ENCODE data around the gene ANKRD9.

ANKRD9 gene

GRCh38 chr14:102517392-102518062, 8.0 kb upstream of the ANKRD9 start:
- no peaks in the 10 kb centered on the region for H3K4me1 ChIP-seq (ENCODE audit: insufficient read depth, low read length)
- peak overlapping the region; percentile 62; the same call in 1 of the 2 replicates for H3K4me3 ChIP-seq (ENCODE audit: low read length)
- H3K9me3 ChIP-seq (ENCODE audit: insufficient read depth, low read depth, low read length), result no peaks in the 10 kb centered on the region
- peak overlapping the region; percentile 58; the same call in 1 of the 2 replicates for H3K9ac ChIP-seq (ENCODE audit: low read depth, low read length)
- peaks cover 15% of the 10 kb centered on the region; the same call in 1 of the 2 replicates for H3K27me3 ChIP-seq (ENCODE audit: insufficient read depth, low read length)
- H3K36me3 ChIP-seq (ENCODE audit: insufficient read depth, low read depth, low read length), result no peaks in the 10 kb centered on the region
- no peak overlapping the region for H3K27ac ChIP-seq (ENCODE audit: low read length)

GRCh38 chr14:102516531-102517391, 7.2 kb upstream of the ANKRD9 start:
- Histone ChIP-seq H3K4me1 (ENCODE audit: insufficient read depth, low read length) (no peaks in the 10 kb centered on the region), H3K36me3 (ENCODE audit: insufficient read depth, low read depth, low read length) (no peaks in the 10 kb centered on the region), H3K9ac (ENCODE audit: low read depth, low read length) (peak overlapping the region; percentile 58; the same call in 1 of the 2 replicates), H3K4me3 (ENCODE audit: low read length) (peak overlapping the region; percentile 62), H3K27me3 (ENCODE audit: insufficient read depth, low read length) (peaks cover 15% of the 10 kb centered on the region; the same call in 1 of the 2 replicates), H3K27ac (ENCODE audit: low read length) (no peak overlapping the region), H3K9me3 (ENCODE audit: insufficient read depth, low read depth, low read length) (no peaks in the 10 kb centered on the region)

- H3K27ac ChIP-seq (ENCODE audit: low read length), result no peak overlapping the region
- H3K36me3 ChIP-seq (ENCODE audit: insufficient read depth, low read depth, low read length), result no peaks in the 10 kb centered on the region
- H3K27me3 ChIP-seq (ENCODE audit: insufficient read depth, low read length), result peaks cover 15% of the 10 kb centered on the region; the same call in 1 of the 2 replicates
- H3K9ac ChIP-seq (ENCODE audit: low read depth, low read length), result no peak overlapping the region
- no peaks in the 10 kb centered on the region; the same call in 1 of the 2 replicates for H3K4me1 ChIP-seq (ENCODE audit: insufficient read depth, low read length)
- H3K9me3 ChIP-seq (ENCODE audit: insufficient read depth, low read depth, low read length), result no peaks in the 10 kb centered on the region
- no peak overlapping the region for H3K4me3 ChIP-seq (ENCODE audit: low read length)
Observed at GRCh38 chr14:102514987-102515733, 5.6 kb upstream of the ANKRD9 start.

- no peaks in the 10 kb centered on the region for H3K36me3 ChIP-seq (ENCODE audit: insufficient read depth, low read depth, low read length)
- H3K27me3 ChIP-seq (ENCODE audit: insufficient read depth, low read length), result peaks cover 15% of the 10 kb centered on the region; the same call in 1 of the 2 replicates
- H3K4me3 ChIP-seq (ENCODE audit: low read length), result no peak overlapping the region
- H3K27ac ChIP-seq (ENCODE audit: low read length), result no peak overlapping the region
- no peak overlapping the region for H3K9ac ChIP-seq (ENCODE audit: low read depth, low read length)
- H3K4me1 ChIP-seq (ENCODE audit: insufficient read depth, low read length), result no peaks in the 10 kb centered on the region; the same call in 1 of the 2 replicates
- no peaks in the 10 kb centered on the region for H3K9me3 ChIP-seq (ENCODE audit: insufficient read depth, low read depth, low read length)
Observed at GRCh38 chr14:102513899-102514772, 4.6 kb upstream of the ANKRD9 start.

GRCh38 chr14:102512793-102513300, 3.3 kb upstream of the ANKRD9 start:
- Histone ChIP-seq H3K4me1 (ENCODE audit: insufficient read depth, low read length) (peaks cover 5% of the 10 kb centered on the region), H3K36me3 (ENCODE audit: insufficient read depth, low read depth, low read length) (no peaks in the 10 kb centered on the region), H3K9ac (ENCODE audit: low read depth, low read length) (no peak overlapping the region), H3K9me3 (ENCODE audit: insufficient read depth, low read depth, low read length) (no peaks in the 10 kb centered on the region), H3K27me3 (ENCODE audit: insufficient read depth, low read length) (peaks cover 5% of the 10 kb centered on the region; the same call in 1 of the 2 replicates), H3K4me3 (ENCODE audit: low read length) (no peak overlapping the region), H3K27ac (ENCODE audit: low read length) (no peak overlapping the region)

GRCh38 chr14:102511538-102511937, 2.0 kb upstream of the ANKRD9 start:
- Histone ChIP-seq H3K36me3 (ENCODE audit: insufficient read depth, low read depth, low read length) (peaks cover 2% of the 10 kb centered on the region; the same call in 1 of the 2 replicates), H3K9ac (ENCODE audit: low read depth, low read length) (no peak overlapping the region), H3K4me1 (ENCODE audit: insufficient read depth, low read length) (peaks cover 5% of the 10 kb centered on the region), H3K9me3 (ENCODE audit: insufficient read depth, low read depth, low read length) (no peaks in the 10 kb centered on the region), H3K27me3 (ENCODE audit: insufficient read depth, low read length) (no peaks in the 10 kb centered on the region), H3K27ac (ENCODE audit: low read length) (no peak overlapping the region), H3K4me3 (ENCODE audit: low read length) (no peak overlapping the region)

- Histone ChIP-seq H3K9ac (ENCODE audit: low read depth, low read length) (peak overlapping the region; percentile 53; the same call in 1 of the 2 replicates), H3K27ac (ENCODE audit: low read length) (no peak overlapping the region), H3K4me3 (ENCODE audit: low read length) (peak overlapping the region; percentile 75), H3K4me1 (ENCODE audit: insufficient read depth, low read length) (peaks cover 5% of the 10 kb centered on the region), H3K36me3 (ENCODE audit: insufficient read depth, low read depth, low read length) (peaks cover 9% of the 10 kb centered on the region), H3K27me3 (ENCODE audit: insufficient read depth, low read length) (no peaks in the 10 kb centered on the region), H3K9me3 (ENCODE audit: insufficient read depth, low read depth, low read length) (no peaks in the 10 kb centered on the region)
Observed at GRCh38 chr14:102510616-102511520, 1.3 kb upstream of the ANKRD9 start.

- H3K9ac ChIP-seq (ENCODE audit: low read depth, low read length), result peak overlapping the region; percentile 70; the same call in 1 of the 2 replicates
- peaks cover 5% of the 10 kb centered on the region for H3K4me1 ChIP-seq (ENCODE audit: insufficient read depth, low read length)
- peak overlapping the region; percentile 84 for H3K4me3 ChIP-seq (ENCODE audit: low read length)
- no peaks in the 10 kb centered on the region for H3K27me3 ChIP-seq (ENCODE audit: insufficient read depth, low read length)
- H3K9me3 ChIP-seq (ENCODE audit: insufficient read depth, low read depth, low read length), result no peaks in the 10 kb centered on the region
- H3K36me3 ChIP-seq (ENCODE audit: insufficient read depth, low read depth, low read length), result peaks cover 13% of the 10 kb centered on the region
- no peak overlapping the region for H3K27ac ChIP-seq (ENCODE audit: low read length)
Observed at GRCh38 chr14:102508774-102509745, 516 bp downstream of the ANKRD9 start.

- H3K4me3 ChIP-seq (ENCODE audit: low read length), result peak overlapping the region; percentile 84
Observed at GRCh38 chr14:102508410-102508773, 1.2 kb downstream of the ANKRD9 start.

More at GRCh38 chr14:102508410-102508773, 1.2 kb downstream of the ANKRD9 start:
- Histone ChIP-seq H3K9me3 (ENCODE audit: insufficient read depth, low read depth, low read length) (no peaks in the 10 kb centered on the region), H3K9ac (ENCODE audit: low read depth, low read length) (peak overlapping the region; percentile 70; the same call in 1 of the 2 replicates), H3K27me3 (ENCODE audit: insufficient read depth, low read length) (no peaks in the 10 kb centered on the region), H3K36me3 (ENCODE audit: insufficient read depth, low read depth, low read length) (peaks cover 13% of the 10 kb centered on the region), H3K27ac (ENCODE audit: low read length) (no peak overlapping the region), H3K4me1 (ENCODE audit: insufficient read depth, low read length) (peaks cover 5% of the 10 kb centered on the region)
